Measurements from ENCODE around the gene HTRA2.

HTRA2 gene

DNA sequence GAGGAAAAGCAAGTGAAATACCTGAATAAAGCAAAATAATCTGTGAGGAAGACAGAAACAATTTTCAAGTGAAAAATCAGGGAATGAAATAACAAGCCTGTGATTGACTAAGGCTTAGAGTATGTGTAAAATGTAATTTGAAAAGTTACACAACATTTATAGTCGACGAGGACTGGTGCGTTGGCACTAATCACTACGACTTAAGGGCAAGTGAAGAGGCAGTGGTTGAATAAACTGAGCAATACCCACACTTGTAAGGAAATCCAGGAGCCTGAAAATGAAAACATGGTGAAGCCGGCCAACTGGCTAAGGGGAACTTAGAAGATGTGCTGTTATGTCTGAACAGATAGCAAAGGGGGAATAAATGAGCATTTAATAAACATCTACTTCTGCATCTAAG is 38.1 kb downstream of the HTRA2 start:
- peaks cover 4% of the 10 kb centered on the region; the same call in 1 of the 2 replicates for H3K27me3 ChIP-seq (ENCODE audit: low read depth, low read length)
- no peaks in the 10 kb centered on the region for H3K36me3 ChIP-seq (replicated peaks; ENCODE audit: low read depth, low read length)
- H3K4me3 ChIP-seq (ENCODE audit: low read length), result no peak overlapping the region
- no peak overlapping the region for H3K9ac ChIP-seq (ENCODE audit: low read length)
- TF ChIP-seq EZH2phosphoT487 (IDR thresholded peaks at IDR 0.05; ENCODE audit: low read depth), result no peak
- TF ChIP-seq, protein P1, sequence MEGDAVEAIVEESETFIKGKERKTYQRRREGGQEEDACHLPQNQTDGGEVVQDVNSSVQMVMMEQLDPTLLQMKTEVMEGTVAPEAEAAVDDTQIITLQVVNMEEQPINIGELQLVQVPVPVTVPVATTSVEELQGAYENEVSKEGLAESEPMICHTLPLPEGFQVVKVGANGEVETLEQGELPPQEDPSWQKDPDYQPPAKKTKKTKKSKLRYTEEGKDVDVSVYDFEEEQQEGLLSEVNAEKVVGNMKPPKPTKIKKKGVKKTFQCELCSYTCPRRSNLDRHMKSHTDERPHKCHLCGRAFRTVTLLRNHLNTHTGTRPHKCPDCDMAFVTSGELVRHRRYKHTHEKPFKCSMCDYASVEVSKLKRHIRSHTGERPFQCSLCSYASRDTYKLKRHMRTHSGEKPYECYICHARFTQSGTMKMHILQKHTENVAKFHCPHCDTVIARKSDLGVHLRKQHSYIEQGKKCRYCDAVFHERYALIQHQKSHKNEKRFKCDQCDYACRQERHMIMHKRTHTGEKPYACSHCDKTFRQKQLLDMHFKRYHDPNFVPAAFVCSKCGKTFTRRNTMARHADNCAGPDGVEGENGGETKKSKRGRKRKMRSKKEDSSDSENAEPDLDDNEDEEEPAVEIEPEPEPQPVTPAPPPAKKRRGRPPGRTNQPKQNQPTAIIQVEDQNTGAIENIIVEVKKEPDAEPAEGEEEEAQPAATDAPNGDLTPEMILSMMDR (IDR thresholded peaks at IDR 0.05; ENCODE audit: low read depth, low read length), result no peak
- no peaks in the 10 kb centered on the region for H3K79me2 ChIP-seq (ENCODE audit: low read length)
- no peaks in the 10 kb centered on the region for H3K9me3 ChIP-seq (ENCODE audit: insufficient read depth, low read length)
- no peaks in the 10 kb centered on the region for H4K20me1 ChIP-seq (ENCODE audit: insufficient read depth, low read length)
- peaks cover 35% of the 10 kb centered on the region for H3K4me1 ChIP-seq (ENCODE audit: low read length)
- H2AFZ ChIP-seq (ENCODE audit: low read depth, low read length), result no peak overlapping the region
- H3K27ac ChIP-seq (ENCODE audit: low read length), result no peak overlapping the region
- H3K4me2 ChIP-seq (ENCODE audit: low read length), result no peak overlapping the region

DNA sequence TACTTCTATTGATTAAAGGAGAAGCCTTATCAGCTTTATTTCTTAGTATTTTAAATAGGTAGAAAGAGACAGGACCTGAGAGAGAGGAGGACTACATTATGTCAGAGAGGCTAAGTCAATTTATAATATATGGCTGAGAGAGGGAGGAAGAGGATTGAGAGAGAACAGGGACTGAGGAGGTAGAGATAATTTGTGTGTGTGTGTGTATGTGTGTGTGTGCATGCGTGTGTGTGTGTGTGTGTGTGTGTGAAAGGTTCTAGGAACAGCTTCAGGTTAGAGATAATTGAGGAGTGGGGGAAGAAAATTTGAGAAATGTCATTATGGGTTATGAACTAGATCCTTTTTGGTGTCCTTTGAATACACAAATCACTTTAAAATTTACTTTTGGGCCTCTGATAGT is 40.0 kb downstream of the HTRA2 start:
- Histone ChIP-seq H3K4me1 (ENCODE audit: low read length) (peaks cover 46% of the 10 kb centered on the region), H4K20me1 (ENCODE audit: insufficient read depth, low read length) (no peaks in the 10 kb centered on the region), H3K79me2 (ENCODE audit: low read length) (no peaks in the 10 kb centered on the region), H3K36me3 (replicated peaks; ENCODE audit: low read depth, low read length) (no peaks in the 10 kb centered on the region), H3K9me3 (ENCODE audit: insufficient read depth, low read length) (no peaks in the 10 kb centered on the region), H3K4me2 (ENCODE audit: low read length) (no peak overlapping the region), H3K27me3 (ENCODE audit: low read depth, low read length) (0 out of 2 replicates have a peak, but pooled peaks cover 4% of the 10 kb centered on the region), H3K9ac (ENCODE audit: low read length) (no peak overlapping the region), H3K27ac (ENCODE audit: low read length) (no peak overlapping the region), H3K4me3 (ENCODE audit: low read length) (no peak overlapping the region), H2AFZ (ENCODE audit: low read depth, low read length) (no peak overlapping the region)
- TF ChIP-seq, protein P1 (IDR thresholded peaks at IDR 0.05; ENCODE audit: low read depth, low read length), result no peak
- no peak for TF ChIP-seq EZH2phosphoT487 (IDR thresholded peaks at IDR 0.05; ENCODE audit: low read depth)

DNA sequence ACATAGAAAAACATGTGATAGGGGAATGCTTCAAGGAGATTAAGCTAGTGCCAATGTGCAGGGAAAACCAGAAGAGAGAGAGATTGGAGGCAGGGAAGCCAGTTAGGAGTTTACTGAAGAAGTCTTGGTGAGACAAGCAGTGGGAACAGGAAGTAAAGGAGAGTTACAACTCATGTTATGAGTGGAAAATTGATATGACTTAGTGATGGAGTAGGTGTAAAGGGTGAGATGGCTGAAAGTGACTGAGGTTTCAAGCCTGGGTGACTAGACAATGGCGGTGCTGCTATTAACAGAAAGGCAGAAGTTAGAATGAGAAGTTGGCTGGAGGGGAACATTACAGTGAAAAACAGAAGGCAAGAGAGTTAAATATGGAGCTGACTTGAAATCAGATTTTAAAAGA is 41.3 kb downstream of the HTRA2 start:
- no peaks in the 10 kb centered on the region for H3K9me3 ChIP-seq (ENCODE audit: insufficient read depth, low read length)
- no peaks in the 10 kb centered on the region for H3K79me2 ChIP-seq (ENCODE audit: low read length)
- no peaks in the 10 kb centered on the region for H4K20me1 ChIP-seq (ENCODE audit: insufficient read depth, low read length)
- TF ChIP-seq, protein P1 (IDR thresholded peaks at IDR 0.05; ENCODE audit: low read depth, low read length), result no peak
- no peak for TF ChIP-seq EZH2phosphoT487 (IDR thresholded peaks at IDR 0.05; ENCODE audit: low read depth)
- peak overlapping the region; percentile 40; the same call in 1 of the 2 replicates for H3K9ac ChIP-seq (ENCODE audit: low read length)
- peak overlapping the region; percentile 75 for H2AFZ ChIP-seq (ENCODE audit: low read depth, low read length)
- H3K27ac ChIP-seq (ENCODE audit: low read length), result peak overlapping the region; percentile 66
- peak overlapping the region; percentile 54 for H3K4me2 ChIP-seq (ENCODE audit: low read length)
- H3K4me3 ChIP-seq (ENCODE audit: low read length), result 0 out of 2 replicates have a peak overlapping the region, but pooled peaks have one; percentile 22
- H3K36me3 ChIP-seq (replicated peaks; ENCODE audit: low read depth, low read length), result no peaks in the 10 kb centered on the region
- H3K27me3 ChIP-seq (ENCODE audit: low read depth, low read length), result 0 out of 2 replicates have a peak, but pooled peaks cover 4% of the 10 kb centered on the region
- H3K4me1 ChIP-seq (ENCODE audit: low read length), result peaks cover 46% of the 10 kb centered on the region

DNA sequence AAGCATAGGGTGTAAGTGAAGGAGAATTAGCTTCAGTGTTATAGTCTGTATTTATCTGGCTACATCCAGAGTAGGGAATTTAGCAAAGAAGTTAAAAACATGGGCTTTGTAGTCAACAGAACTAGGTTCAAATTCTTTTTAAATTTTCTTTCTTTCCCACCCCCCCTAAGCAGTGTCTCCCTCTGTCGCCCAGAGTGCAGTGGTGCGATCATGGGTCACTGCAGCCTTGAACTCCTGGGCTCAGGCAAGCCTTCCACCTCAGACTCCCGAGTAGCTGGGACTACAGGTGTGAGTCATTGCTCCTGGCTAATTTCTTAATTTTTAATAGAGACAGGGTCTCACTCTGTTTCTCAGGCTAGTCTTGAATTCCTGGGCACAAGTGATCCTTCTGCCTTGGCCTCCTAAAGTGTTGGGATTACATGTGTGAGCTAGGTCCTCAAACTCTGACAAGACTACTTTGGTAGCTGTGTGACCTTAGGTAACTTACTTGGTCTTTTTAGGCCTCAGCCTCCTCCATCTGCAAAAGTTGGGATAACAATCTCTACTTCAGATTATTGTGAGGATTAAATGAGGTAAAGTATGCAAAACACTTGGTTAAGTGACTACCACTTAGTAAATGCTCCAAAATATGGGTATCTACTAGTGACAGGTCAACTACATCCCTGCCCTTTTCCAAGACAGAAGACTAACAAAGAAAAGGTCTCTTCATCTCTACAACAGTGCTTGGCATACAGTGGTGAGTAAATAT is 42.6 kb downstream of the HTRA2 start:
- H4K20me1 ChIP-seq (ENCODE audit: insufficient read depth, low read length), result no peaks in the 10 kb centered on the region
- no peak overlapping the region for H3K9ac ChIP-seq (ENCODE audit: low read length)
- H3K9me3 ChIP-seq (ENCODE audit: insufficient read depth, low read length), result no peaks in the 10 kb centered on the region
- no peak overlapping the region for H3K4me3 ChIP-seq (ENCODE audit: low read length)
- H3K36me3 ChIP-seq (replicated peaks; ENCODE audit: low read depth, low read length), result no peaks in the 10 kb centered on the region
- no peaks in the 10 kb centered on the region for H3K79me2 ChIP-seq (ENCODE audit: low read length)
- H3K4me2 ChIP-seq (ENCODE audit: low read length), result no peak overlapping the region
- H2AFZ ChIP-seq (ENCODE audit: low read depth, low read length), result no peak overlapping the region
- peaks cover 48% of the 10 kb centered on the region for H3K4me1 ChIP-seq (ENCODE audit: low read length)
- H3K27ac ChIP-seq (ENCODE audit: low read length), result no peak overlapping the region
- 0 out of 2 replicates have a peak, but pooled peaks cover 4% of the 10 kb centered on the region for H3K27me3 ChIP-seq (ENCODE audit: low read depth, low read length)
- TF ChIP-seq EZH2phosphoT487 (IDR thresholded peaks at IDR 0.05; ENCODE audit: low read depth), result no peak
- TF ChIP-seq, protein P1 (IDR thresholded peaks at IDR 0.05; ENCODE audit: low read depth, low read length), result no peak
